Fibroblast of pulmonary artery (primary cell): ENCODE data around the gene KRTCAP2.

Experiments
- DNase-seq: peaks from one replicate; pipeline ENCODE4 v3.0.0-alpha.2; 2010; ENCODE audit warnings: low read depth
- H3K4me3 ChIP-seq: replicated peaks from 2 replicates; pipeline ENCODE4 v1.5.1; 2011; ENCODE audit warnings: low read depth, mild to moderate bottlenecking, control low read depth, low read length, moderate library complexity
- TF ChIP-seq, protein P1 (sequence below): IDR thresholded peaks from 2 replicates; pipeline ENCODE4 v1.5.1; 2011; ENCODE audit warnings: mild to moderate bottlenecking, control low read depth, low read length, inconsistent platforms; ENCODE audit errors: missing control alignments

KRTCAP2 gene

DNA sequence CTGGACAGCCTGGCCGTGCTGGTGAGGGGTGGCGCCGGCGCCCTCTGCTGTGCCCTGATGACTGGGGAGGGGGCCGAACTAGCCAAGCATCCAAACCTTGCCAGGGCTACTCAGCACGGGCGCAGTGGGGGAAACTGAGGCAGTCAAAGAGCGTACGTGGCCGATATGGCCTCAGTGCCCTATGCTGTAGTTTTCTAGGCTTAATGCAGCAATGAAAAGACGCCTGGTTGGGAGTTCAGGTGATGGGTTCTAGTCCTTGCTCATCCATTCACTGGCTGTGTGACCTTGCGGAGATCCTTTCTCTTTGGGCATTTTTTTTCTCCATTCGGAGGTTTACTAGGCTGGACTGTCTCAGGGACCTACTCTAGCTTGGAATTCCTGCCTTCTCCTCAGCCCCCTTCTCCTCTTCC is 36.2 kb upstream of the KRTCAP2 start:
- DNase-seq = no peak
- TF ChIP-seq, protein P1, sequence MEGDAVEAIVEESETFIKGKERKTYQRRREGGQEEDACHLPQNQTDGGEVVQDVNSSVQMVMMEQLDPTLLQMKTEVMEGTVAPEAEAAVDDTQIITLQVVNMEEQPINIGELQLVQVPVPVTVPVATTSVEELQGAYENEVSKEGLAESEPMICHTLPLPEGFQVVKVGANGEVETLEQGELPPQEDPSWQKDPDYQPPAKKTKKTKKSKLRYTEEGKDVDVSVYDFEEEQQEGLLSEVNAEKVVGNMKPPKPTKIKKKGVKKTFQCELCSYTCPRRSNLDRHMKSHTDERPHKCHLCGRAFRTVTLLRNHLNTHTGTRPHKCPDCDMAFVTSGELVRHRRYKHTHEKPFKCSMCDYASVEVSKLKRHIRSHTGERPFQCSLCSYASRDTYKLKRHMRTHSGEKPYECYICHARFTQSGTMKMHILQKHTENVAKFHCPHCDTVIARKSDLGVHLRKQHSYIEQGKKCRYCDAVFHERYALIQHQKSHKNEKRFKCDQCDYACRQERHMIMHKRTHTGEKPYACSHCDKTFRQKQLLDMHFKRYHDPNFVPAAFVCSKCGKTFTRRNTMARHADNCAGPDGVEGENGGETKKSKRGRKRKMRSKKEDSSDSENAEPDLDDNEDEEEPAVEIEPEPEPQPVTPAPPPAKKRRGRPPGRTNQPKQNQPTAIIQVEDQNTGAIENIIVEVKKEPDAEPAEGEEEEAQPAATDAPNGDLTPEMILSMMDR = no peak
- H3K4me3 ChIP-seq = peak overlapping the region; percentile 98

DNA sequence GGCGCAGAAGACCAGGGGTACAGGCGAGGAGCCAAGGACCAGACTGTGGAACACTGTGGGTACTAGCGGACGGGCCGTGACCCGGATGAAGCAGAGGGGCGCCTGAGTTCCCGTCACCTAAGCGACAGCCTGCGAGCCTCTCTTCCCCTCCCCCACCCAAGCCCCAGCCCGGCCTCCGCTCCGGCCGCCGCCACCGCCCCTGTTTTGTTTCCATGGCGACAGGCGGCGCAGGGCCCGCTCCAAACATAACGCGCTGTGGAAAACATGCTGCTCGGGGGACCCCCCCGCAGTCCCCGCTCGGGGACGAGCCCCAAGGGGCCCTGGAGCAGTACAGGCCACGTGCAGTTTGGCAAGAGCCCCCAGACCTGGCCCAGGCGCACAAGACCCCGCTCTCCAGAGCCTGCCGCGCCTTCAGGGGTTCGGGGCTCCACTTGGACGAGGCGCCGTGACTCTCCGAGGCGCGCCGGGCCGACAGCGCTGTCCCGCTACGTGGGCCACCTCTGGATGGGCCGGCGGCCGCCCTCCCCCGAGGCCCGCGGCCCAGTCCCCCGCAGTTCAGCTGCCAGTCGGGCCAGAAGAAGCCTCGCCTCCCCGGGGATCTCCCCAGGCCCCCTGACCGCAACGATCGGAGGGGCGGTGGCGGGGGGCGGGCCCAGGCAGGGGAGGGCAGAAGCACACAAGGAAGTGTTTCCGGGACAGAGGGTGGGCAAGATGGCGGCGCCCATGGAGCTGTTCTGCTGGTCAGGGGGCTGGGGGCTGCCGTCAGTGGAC is 35.6 kb upstream of the KRTCAP2 start, which contains the start of gene MTX1:
TSS of gene MTX1 (plus strand) at position 155 of the 771 bp plus-strand sequence. CDS start at position 265, 110 bp downstream.
- peak; percentile 86 for DNase-seq
- peak within 1 kb of the TSS; percentile 98 for H3K4me3 ChIP-seq
- TF ChIP-seq, protein P1 = no peak

DNA sequence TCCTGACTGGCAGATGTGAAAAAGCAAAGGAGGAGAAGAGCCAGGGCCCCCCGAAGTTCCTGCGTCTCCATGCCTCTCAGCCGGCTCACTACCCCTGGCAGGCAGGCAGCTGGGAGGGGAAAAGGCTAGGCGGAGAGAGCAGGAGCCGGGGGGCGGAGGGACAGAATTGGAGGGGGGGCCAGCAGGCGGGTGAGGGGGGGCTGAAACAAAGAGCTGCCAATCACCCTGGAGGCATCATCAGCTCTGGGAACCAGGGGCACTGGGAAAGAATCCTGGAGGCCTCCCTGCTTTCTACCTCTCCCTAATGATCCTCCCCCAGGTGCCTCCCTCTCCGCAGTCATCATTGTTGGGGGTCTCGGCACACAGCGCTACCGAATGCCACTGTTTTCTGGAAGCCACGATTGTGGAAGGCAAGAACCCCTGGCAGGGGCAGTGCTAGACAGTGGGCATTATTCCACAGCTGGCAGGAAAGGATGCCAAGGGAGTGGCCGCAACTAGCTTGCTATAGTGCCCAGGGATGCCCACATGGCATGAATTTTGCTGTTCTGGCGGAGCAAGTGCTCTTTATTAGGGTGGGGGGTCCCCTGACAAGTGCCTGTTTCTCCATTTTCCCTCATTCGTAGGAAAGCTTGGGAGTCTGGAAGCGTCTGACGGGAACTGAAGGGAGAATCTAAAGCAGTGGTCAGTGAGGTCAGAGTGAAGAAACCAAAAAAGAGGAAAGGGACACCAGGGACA is 34.9 kb upstream of the KRTCAP2 start, which contains the start of gene THBS3:
TSS of gene THBS3 (minus strand) at position 92 of the 735 bp plus-strand sequence. CDS start at position 71, 21 bp downstream.
- peak; percentile 46 for DNase-seq
- H3K4me3 ChIP-seq = peak within 1 kb of the TSS; percentile 98
- TF ChIP-seq, protein P1 = no peak

DNA sequence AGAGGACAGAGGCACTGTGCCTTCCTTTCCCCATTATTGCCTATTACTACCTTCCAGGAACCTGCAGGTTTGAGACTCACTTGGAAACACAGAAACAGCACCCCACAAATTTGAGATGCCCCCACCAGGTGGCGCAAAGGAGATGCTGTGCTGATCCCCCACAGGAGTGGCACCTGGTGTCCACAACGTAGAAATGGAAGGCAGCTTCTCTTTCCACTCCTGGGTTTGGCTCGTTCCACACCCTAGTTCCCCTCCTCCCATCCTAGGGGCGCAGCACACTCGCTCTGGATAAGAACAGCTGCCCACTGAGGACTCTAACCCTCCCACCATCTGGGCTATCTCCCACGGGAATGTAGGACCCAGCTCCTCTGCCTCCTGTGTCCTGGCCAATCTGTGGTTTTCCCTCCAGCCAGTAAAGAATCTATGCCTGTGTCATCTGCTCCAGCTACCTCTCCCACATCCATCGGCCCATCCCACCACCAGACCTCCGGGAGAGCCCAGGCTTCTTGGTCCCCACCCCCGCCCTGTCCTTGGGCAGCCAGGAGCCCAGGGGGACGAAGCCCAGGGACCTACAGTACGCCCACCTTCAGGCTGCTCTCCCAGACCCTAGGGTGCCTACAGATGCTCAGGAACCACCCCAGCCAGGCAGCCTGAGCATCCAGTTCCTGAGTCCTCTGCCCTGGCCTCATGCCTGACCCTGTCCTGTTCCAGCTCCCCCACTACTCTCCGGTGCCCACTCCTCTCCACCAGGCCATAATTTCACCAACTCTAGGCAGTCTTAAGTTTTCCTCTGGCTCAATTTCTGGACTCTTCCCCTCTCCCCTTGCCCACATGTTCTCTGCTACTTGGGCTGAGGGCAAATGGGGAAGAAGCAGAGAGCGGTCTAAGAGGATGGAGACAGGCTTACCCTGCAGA is 34.0 kb upstream of the KRTCAP2 start:
- peak overlapping the region; percentile 98 for H3K4me3 ChIP-seq
- DNase-seq = peak; percentile 84
- TF ChIP-seq, protein P1 = peak; percentile 94

DNA sequence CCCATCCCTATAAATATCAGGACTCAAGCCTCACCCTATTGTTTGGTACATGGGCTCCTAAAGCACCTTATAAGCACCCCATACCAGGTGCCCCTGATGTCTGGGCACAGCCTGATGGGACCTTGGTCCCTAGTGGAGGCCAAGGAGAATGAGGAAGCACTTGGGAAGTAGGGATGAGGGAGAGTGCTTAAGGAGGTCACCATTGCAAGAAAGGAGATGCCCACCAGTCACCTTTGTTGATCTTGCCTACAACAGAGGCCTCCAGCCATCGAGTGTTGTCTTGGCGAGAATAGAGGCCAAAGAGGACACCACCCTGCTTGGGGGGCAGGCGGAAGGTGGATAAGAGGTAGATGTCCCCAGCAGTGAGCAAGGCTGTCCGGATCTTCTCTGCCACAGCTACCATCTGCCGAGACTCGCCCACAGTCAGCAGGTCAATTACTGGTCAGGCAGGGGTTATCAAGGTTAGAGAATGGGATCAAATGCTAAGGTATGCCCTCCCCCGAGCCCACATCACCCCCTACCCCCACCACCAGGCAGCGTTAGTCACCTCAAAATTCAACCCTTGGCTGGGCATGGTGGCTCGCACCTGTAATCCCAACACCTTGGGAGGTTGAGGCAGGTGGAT is 33.0 kb upstream of the KRTCAP2 start:
- DNase-seq = no peak
- H3K4me3 ChIP-seq = no peak overlapping the region
- TF ChIP-seq, protein P1 = no peak

DNA sequence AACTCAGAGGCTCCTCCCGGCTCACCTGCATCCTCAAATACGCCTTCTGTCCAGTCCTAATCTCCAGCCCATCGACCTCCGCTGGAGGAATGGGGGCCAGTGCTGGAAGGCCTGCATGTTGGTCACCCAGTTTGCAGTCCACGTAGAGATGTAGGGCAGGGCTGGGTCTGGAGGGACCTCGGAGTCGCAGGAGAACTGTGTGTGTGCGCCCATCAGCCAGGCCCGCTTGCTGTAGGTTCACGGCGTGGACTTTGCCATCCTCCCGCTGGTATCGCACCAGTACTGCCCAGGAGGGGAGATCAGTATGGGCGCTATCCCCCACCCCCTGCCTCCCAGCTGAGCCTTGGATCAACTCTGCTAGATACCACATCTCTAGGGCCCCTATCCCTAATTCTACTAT is 31.9 kb upstream of the KRTCAP2 start:
- TF ChIP-seq, protein P1 = no peak
- DNase-seq = no peak
- H3K4me3 ChIP-seq = no peak overlapping the region
